H1 (cell line): Measurements from ENCODE around the gene GPRASP2.

Source experiments
- EGR1 ChIP-seq: IDR thresholded peaks from 2 replicates; pipeline ENCODE4 v1.6.1; 2011; ENCODE audit warnings: low read depth, low read length, borderline replicate concordance
- MAFK ChIP-seq: IDR thresholded peaks from 2 replicates; pipeline ENCODE4 v1.6.1; 2012; ENCODE audit warnings: low read depth, mild to moderate bottlenecking, improper control_type of control experiment, low read length
- POLR2A ChIP-seq, 2 experiments: IDR thresholded peaks; 1 replicate in 1 of 2; 2 replicates in 1 of 2; pipeline ENCODE4 v1.6.1; 2011; ENCODE audit warnings: low read depth in 2 of 2, low read length in 2 of 2, mild to moderate bottlenecking in 2 of 2; ENCODE audit errors: control extremely low read depth in 1 of 2
- SIN3A ChIP-seq, 2 experiments: IDR thresholded peaks in 1 of 2; conservative IDR thresholded peaks in 1 of 2; 2 replicates each; pipeline ENCODE4 v1.6.1; 2011 to 2012; ENCODE audit warnings: low read length in 2 of 2, improper control_type of control experiment in 1 of 2, low read depth in 1 of 2, mild to moderate bottlenecking in 1 of 2
- SP2 ChIP-seq: IDR thresholded peaks from 2 replicates; pipeline ENCODE4 v1.6.1; 2012; ENCODE audit warnings: mild to moderate bottlenecking, low read length, inconsistent platforms
- TEAD4 ChIP-seq: IDR thresholded peaks from 2 replicates; pipeline ENCODE4 v1.6.1; 2012; ENCODE audit warnings: low read depth, low read length, inconsistent platforms, mixed read lengths
- TF ChIP-seq, protein P1 (sequence below): IDR thresholded peaks from 2 replicates; pipeline ENCODE4 v1.6.1; 2011; ENCODE audit warnings: low read length, improper control_type of control experiment

GRCh38 chrX:102745857-102746584 lies 33.8 kb downstream of the GPRASP2 start:
- no peak for TF ChIP-seq TEAD4
- peak in 1 of 2 experiments; percentile 38; a peak in 2 of 3 replicates for TF ChIP-seq POLR2A (IDR thresholded peaks at IDR 0.05; ENCODE audit: control extremely low read depth in 1 of 2, low read depth in 2 of 2, low read length in 2 of 2)
- TF ChIP-seq, protein P1, sequence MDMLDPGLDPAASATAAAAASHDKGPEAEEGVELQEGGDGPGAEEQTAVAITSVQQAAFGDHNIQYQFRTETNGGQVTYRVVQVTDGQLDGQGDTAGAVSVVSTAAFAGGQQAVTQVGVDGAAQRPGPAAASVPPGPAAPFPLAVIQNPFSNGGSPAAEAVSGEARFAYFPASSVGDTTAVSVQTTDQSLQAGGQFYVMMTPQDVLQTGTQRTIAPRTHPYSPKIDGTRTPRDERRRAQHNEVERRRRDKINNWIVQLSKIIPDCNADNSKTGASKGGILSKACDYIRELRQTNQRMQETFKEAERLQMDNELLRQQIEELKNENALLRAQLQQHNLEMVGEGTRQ = no peak
- TF ChIP-seq SIN3A (conservative IDR thresholded peaks at IDR 0.05 in 1 of 2, IDR thresholded peaks at IDR 0.05 in 1 of 2; ENCODE audit: low read depth in 1 of 2, low read length in 2 of 2) = no peak
- no peak for TF ChIP-seq EGR1
- TF ChIP-seq MAFK = no peak
- no peak for TF ChIP-seq SP2
